HL-60 (cell line): ENCODE results near the gene HSD17B1.
A peak's percentile ranks its signal among the peaks of the same experiment; 100 is the strongest.

Experiments
- POLR2AphosphoS5 ChIP-seq: IDR thresholded peaks from 2 replicates; pipeline ENCODE4 v1.6.1; 2012; ENCODE audit warnings: low read depth
- SPI1 ChIP-seq: IDR thresholded peaks from 2 replicates; pipeline ENCODE4 v1.6.1; 2012; ENCODE audit warnings: low read depth, mild to moderate bottlenecking, borderline replicate concordance
- TF ChIP-seq, protein P1 (sequence below): IDR thresholded peaks from one replicate; pipeline ENCODE4 v1.5.1; 2011; ENCODE audit warnings: low read length, control low read depth, inconsistent platforms; ENCODE audit not compliant: insufficient read depth

GRCh38 chr17:42535155-42536047 is 17.3 kb upstream of the HSD17B1 start:
- TF ChIP-seq SPI1 (peak; percentile 25; the same call in 1 of the 2 replicates), POLR2AphosphoS5 (no peak; the same call in 1 of the 2 replicates)
- TF ChIP-seq, protein P1, sequence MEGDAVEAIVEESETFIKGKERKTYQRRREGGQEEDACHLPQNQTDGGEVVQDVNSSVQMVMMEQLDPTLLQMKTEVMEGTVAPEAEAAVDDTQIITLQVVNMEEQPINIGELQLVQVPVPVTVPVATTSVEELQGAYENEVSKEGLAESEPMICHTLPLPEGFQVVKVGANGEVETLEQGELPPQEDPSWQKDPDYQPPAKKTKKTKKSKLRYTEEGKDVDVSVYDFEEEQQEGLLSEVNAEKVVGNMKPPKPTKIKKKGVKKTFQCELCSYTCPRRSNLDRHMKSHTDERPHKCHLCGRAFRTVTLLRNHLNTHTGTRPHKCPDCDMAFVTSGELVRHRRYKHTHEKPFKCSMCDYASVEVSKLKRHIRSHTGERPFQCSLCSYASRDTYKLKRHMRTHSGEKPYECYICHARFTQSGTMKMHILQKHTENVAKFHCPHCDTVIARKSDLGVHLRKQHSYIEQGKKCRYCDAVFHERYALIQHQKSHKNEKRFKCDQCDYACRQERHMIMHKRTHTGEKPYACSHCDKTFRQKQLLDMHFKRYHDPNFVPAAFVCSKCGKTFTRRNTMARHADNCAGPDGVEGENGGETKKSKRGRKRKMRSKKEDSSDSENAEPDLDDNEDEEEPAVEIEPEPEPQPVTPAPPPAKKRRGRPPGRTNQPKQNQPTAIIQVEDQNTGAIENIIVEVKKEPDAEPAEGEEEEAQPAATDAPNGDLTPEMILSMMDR, result no peak
